Frontal cortex (tissue), 4 donors: Measurements from ENCODE around the gene CD1C. TPM values are rescaled to one million over a fixed set of nuclear protein-coding genes. Genes with fewer than 3 reads are reported as not detected.
A peak's percentile ranks its signal among the peaks of the same experiment; 100 is the strongest.
"Not testable (repeated sequence)": the region's sequence is repeated elsewhere in the genome, so short reads cannot be mapped to it uniquely, and the experiment has no call there.

Source experiments
- DNase-seq, 2 donors: peaks; one replicate each; pipeline ENCODE4 v3.0.0; 2012; ENCODE audit warnings: low spot score in 2 of 2
- FAIRE-seq: peaks from 2 replicates; lab custom pipeline; 2012; peaks lifted over from hg19 to GRCh38; lab: Jason Lieb, UNC
- total RNA-seq: library from RNA; depleted of rRNA; stranded (reverse); fragments of >200 nt; gene quantifications from one replicate; pipeline ENCODE4 v1.2.3, GENCODE V29; 2014
- donor health status: control.
- donor health status: control.
- donor health status: control.

Gene CD1C
- under 0.01 TPM for total RNA-seq

DNA sequence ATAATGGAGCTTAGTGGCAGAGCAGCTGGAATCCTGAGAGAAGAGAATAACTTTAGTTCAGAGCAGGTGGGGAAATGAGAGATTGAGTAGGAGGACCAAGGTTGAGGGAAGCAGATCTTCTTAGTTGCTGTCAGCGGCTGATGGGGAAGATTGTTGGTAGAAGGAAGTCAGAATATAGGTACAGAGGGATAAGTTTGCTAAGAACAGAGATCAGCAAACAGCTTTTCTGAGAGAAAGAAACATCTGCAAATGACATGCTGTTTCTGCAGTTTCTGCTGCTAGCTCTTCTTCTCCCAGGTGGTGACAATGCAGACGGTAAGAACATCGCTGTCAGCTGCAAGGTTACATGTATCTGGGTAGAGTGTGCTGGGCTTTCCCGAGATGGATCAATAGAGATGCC, at the start of gene CD1C:
Gene CD1C, plus strand, starts transcription at position 113 of the 400 bp plus-strand sequence. Its CDS starts 142 bp downstream, at position 255.
- DNase-seq (no peak), FAIRE-seq (no peak)

- DNase-seq (no peak), FAIRE-seq (no peak)
Observed at GRCh38 chr1:158246650-158247049, 43.1 kb upstream of the CD1C start.

DNA sequence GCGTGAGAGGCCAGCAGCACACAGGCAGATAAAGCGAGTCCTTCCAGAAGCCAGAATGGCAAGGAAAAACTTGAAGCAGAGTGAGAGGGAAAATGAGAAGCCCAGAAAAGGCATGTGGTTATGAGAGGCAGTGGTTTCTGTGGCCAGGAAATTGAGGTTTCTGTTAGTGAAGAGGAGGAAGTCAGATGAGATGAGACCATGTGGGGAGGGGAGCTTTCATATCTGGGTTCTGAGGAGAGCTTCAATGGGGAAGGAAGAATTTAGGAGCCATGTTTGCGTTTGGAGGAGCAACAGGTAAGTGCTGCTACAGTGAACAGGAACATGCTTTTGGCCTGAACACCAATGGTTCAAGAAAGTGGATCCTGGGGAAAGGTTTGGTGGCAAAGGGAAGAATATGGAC, 41.6 kb upstream of the CD1C start:
- FAIRE-seq (no peak), DNase-seq (no peak)

- FAIRE-seq (no peak), DNase-seq (no peak)
Observed at GRCh38 chr1:158248771-158249170, 41.0 kb upstream of the CD1C start.

- no peak for DNase-seq
- FAIRE-seq = no peak
Observed at GRCh38 chr1:158249646-158250045, 40.1 kb upstream of the CD1C start.

DNA sequence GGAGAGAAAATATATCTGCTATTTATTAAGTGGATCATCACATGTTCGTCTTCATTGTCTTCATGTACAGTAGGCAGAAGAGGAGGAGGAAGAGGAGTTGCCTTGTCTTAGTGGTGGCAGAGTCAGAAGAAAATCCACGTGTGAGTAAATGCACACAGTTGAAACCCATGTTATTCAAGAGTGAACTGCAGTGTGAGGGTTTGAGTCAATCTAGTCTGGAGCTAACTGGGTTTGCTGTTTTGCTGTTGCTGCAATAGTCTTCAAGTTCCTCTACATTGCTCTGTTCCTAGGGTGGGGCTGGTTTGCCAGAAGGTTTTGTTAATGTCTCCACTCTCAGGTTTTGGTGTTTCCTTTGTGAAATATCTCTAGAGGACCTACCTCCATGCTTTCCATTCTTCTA, 38.6 kb upstream of the CD1C start:
- FAIRE-seq = no peak

DNA sequence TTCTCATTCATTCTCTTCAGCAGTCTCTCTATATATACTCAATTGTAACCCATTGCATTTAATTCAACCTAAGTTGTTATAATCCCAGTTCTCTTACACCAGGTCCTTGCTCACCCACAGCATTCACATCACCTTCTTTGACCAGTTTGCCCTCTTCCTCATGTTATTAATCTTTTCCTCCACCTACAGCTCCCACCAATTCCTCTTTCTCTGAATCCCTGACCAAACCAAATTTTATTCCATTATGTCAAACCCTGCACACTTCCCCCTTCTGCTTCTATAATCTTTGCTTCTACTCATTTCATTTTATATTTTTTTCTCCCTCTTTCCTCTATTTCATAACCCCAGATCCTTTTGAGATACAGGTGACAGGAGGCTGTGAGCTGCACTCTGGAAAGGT, 34.1 kb upstream of the CD1C start:
- FAIRE-seq (no peak), DNase-seq (no peak)

More for the DNA sequence above, 38.6 kb upstream of the CD1C start:
- DNase-seq = no peak

DNA sequence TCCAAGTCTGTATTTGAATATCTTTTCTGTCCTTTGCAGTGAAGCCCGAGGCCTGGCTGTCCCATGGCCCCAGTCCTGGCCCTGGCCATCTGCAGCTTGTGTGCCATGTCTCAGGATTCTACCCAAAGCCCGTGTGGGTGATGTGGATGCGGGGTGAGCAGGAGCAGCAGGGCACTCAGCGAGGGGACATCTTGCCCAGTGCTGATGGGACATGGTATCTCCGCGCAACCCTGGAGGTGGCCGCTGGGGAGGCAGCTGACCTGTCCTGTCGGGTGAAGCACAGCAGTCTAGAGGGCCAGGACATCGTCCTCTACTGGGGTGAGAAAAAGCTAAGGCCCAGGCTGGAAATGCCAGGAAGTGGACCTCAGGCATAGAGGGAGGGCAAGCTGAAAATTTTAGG, 33.0 kb upstream of the CD1C start:
- FAIRE-seq, DNase-seq: not testable (repeated sequence)

- FAIRE-seq (no peak), DNase-seq (no peak)
Observed at GRCh38 chr1:158257888-158258287, 31.8 kb upstream of the CD1C start.

DNA sequence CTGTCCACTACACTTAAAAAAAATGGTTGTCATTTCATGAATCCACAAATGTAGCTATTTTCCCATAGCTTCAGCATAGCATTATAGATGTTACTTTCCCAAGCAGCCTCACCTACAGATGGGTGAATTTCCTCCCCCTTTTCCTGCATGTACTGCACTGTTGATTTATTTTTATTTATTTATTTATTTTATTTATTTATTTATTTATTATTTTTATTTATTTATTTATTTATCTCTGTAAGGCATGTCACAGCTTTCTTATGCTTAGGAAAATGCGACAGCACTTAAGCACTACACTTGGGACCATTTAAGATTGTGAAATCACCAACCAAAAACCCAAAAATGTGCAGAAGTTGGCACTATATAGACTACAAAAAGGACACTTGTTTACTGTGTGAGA, 30.6 kb upstream of the CD1C start:
- FAIRE-seq (no peak), DNase-seq (no peak)

- DNase-seq (no peak), FAIRE-seq (no peak)
Observed at GRCh38 chr1:158272681-158273080, 17.0 kb upstream of the CD1C start.

GRCh38 chr1:158274797-158275196, 14.9 kb upstream of the CD1C start:
- FAIRE-seq (no peak), DNase-seq (no peak)

GRCh38 chr1:158282421-158282820, 7.3 kb upstream of the CD1C start:
- DNase-seq, FAIRE-seq: not testable (repeated sequence)

DNA sequence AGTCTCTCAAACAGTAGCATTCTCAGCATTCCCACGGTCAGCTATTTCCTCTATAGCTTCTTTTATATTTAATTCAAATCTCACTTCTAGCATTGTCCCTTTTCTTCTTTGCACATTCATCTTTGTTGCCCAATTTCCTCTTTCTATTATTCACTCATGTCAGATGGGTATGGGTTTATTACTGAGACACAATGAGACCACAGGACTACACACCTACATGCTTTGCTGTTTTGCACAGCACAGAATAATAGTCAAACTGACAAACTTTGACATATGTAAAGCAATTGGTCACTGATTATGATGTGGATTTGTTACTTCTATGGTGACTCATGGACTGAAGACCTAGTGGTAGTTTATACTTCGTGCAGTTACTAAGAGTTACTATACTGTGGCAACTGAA, 5.8 kb upstream of the CD1C start:
- no peak for FAIRE-seq

GRCh38 chr1:158285756-158286241, 3.9 kb upstream of the CD1C start:
- DNase-seq (peak in 1 of 2 donors; percentile 12), FAIRE-seq (no peak)

More for the DNA sequence above, 5.8 kb upstream of the CD1C start:
- DNase-seq = no peak

GRCh38 chr1:158286487-158286886, 3.2 kb upstream of the CD1C start:
- FAIRE-seq = no peak

DNA sequence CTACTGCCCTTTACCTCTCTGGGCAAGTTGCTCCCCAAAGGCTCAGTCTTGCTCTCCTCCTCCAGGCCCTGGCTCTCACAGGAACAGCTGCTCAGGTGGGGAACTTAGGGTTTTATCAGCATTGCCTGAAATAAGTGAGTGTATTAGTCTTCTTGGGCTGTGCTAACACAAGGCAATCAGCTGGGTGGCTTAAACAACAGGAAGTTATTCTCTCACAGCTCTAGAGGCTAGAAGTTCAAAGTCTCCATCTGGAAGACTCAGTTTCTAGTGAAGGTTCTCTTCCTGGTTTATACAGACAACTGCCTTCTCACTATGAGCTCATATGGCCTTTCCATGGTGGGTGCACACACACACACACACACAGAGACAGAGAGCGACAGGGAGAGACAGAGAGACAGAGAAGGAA, 2.8 kb upstream of the CD1C start:
- DNase-seq (no peak), FAIRE-seq (no peak)

More at GRCh38 chr1:158286487-158286886, 3.2 kb upstream of the CD1C start:
- no peak for DNase-seq

DNA sequence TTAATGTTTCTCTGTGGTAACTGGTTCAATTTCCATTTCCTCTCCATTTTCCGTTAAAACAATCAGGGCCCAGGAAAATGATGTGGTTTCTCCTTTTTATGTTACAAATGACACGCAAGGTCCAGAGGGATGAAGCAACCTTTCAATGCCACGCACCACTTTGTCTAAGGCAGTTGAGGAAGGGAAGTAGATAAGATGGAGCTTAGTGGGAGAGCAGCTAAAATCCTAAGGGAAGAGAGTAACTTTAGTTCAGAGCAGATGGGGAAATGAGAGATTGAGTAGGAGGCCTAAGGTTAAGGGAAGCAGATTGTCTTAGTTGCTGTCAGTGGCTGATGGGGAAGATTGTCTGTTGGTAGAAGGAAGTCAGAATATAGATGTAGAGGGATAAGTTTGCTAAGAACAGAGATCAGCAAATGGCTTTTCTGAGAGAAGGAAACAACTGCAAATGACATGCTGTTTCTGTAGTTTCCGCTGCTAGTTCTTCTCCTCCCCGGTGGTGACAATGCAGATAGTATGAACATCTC, 660 bp downstream of the CD1C start:
- DNase-seq = no peak
- FAIRE-seq = no peak

DNA sequence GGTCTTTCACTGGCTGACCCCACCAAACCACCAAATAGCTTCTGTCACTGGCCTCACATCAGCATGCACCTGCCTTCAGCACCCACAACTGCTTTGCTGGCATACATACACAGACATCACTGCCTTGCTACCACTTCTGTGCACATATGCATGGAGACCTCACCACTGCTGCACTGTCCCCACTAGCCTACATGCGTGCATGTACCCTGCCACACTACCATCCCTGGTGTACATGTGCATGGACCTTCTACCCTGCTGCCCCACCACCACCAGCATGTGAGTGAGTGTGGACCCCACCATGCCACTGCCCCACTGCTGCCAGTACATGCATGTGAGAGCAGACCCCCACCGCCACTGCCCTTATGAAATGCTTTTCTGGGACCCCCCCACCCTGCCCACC, 6.1 kb downstream of the CD1C start:
- FAIRE-seq = no peak
- no peak for DNase-seq

DNA sequence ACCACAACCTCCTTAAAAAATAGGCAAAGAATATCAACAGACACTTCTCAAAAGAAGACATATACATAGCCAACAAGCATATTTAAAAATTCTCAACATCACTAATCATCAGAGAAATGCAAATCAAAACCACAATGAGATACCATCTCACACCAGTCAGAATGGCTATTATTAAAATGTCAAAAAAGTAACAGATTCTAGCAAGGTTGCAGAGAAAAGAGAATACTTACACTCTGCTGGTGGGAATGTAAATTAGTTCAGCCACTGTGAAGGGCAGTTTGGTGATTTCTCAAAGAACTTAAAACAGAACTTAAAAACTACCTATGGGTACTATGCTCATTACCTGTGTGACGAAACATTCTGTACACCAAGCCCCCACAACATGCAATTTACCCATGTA, 20.9 kb downstream of the CD1C start:
- no peak for DNase-seq
- FAIRE-seq = no peak

- FAIRE-seq (no peak), DNase-seq (no peak)
Observed at GRCh38 chr1:158311066-158311465, 21.3 kb downstream of the CD1C start.

DNA sequence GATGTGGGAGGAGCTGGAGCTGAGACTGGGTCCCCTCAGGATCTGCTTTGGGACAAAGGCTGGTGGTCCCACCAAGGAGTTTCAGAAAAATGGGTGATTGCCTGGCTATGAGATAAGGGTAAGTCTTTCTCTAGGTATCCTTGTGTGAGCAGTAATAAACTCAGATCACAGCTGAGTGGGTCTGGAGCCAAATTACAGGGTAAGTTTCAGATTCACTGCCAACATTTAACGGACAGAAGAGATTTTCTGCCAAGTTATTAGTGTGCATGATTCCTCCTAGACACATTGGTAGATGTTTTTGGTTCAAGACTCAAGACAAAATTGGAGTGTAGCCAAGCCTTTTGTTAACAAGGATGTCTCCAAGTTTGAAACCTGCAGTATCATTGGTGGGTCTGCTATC, 34.1 kb downstream of the CD1C start:
- FAIRE-seq = no peak

More for the DNA sequence above, 34.1 kb downstream of the CD1C start:
- no peak for DNase-seq
